Measurements from ENCODE around the gene MYO5C.

DNA sequence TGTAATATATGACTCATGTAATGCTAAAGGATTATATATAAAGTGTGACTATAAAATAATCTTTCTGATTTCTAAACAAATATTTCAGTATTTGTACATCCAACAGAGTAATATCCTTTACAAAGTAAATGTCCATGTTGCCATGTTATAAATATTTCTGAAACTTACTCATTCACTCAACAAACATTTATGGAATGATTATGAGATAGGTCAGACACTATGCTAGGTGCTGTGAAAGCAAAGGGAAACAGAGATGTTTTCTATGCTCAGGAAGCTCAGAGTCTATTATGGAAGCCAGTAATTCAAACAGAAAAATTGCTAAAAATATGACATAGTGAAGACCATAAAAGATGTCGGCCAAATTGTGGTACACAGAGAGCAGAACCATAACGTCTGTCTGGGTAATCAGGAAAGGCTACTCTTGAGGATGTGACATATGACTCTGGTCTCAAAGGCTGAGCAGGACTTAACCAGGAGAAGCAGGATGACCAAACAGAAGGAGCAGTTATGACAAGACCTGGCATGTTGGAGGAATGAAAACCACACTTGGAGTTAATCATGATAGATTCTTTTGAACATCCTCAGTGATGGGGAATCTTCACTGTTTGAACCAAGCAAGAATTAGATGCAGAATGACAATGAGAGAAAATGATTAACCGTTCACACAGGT lies 39.0 kb upstream of the MYO5C start:
- TF ChIP-seq, protein P1, sequence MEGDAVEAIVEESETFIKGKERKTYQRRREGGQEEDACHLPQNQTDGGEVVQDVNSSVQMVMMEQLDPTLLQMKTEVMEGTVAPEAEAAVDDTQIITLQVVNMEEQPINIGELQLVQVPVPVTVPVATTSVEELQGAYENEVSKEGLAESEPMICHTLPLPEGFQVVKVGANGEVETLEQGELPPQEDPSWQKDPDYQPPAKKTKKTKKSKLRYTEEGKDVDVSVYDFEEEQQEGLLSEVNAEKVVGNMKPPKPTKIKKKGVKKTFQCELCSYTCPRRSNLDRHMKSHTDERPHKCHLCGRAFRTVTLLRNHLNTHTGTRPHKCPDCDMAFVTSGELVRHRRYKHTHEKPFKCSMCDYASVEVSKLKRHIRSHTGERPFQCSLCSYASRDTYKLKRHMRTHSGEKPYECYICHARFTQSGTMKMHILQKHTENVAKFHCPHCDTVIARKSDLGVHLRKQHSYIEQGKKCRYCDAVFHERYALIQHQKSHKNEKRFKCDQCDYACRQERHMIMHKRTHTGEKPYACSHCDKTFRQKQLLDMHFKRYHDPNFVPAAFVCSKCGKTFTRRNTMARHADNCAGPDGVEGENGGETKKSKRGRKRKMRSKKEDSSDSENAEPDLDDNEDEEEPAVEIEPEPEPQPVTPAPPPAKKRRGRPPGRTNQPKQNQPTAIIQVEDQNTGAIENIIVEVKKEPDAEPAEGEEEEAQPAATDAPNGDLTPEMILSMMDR (IDR thresholded peaks at IDR 0.05; ENCODE audit: insufficient read depth, low read depth, low read length), result no peak
- TF ChIP-seq EZH2 (IDR thresholded peaks at IDR 0.05; ENCODE audit: insufficient read depth, low read length), result no peak

Measured in astrocyte (in vitro differentiated cells and primary cell).